K562 (cell line): Measurements from ENCODE around the gene ASPDH. TPM values are rescaled to one million over a fixed set of nuclear protein-coding genes. Genes with fewer than 3 reads are reported as not detected.
A peak's percentile ranks its signal among the peaks of the same experiment; 100 is the strongest.

Source experiments
- C11orf30 ChIP-seq: fragments of 450-650 bp; IDR thresholded peaks from 2 replicates; pipeline ENCODE4 v1.6.1; 2016; ENCODE audit warnings: low read depth, mild to moderate bottlenecking
- CBFA2T2 ChIP-seq: fragments of 450-650 bp; conservative IDR thresholded peaks from 2 replicates; pipeline ENCODE4 v1.6.1; 2017; ENCODE audit warnings: mild to moderate bottlenecking
- CBX5 ChIP-seq: IDR thresholded peaks from 2 replicates; pipeline ENCODE4 v1.6.1; 2014; ENCODE audit warnings: low read depth, borderline replicate concordance
- DDX20 ChIP-seq: fragments of 450-650 bp; IDR thresholded peaks from 2 replicates; pipeline ENCODE4 v1.6.1; 2016; ENCODE audit warnings: missing genetic modification characterization, low read depth, mild to moderate bottlenecking, missing compliant biosample characterization, moderate library complexity
- DPF2 ChIP-seq: fragments of 450-650 bp; IDR thresholded peaks from 2 replicates; pipeline ENCODE4 v1.6.1; 2016
- ELF1 ChIP-seq: fragments of 200-800 bp; sonication (Bioruptor generic); IDR thresholded peaks from 2 replicates; pipeline ENCODE4 v1.6.1; 2016; ENCODE audit warnings: missing genetic modification characterization, missing compliant biosample characterization
- EP400 ChIP-seq: fragments of 450-650 bp; IDR thresholded peaks from 2 replicates; pipeline ENCODE4 v1.6.1; 2017; ENCODE audit warnings: antibody characterized with exemption, mild to moderate bottlenecking, moderate library complexity
- ESRRA ChIP-seq: fragments of 450-650 bp; IDR thresholded peaks from 2 replicates; pipeline ENCODE4 v1.6.1; 2014; ENCODE audit warnings: low read depth, mild to moderate bottlenecking, moderate library complexity, borderline replicate concordance
- FOXP1 ChIP-seq: sonication (generic); formaldehyde crosslinking; IDR thresholded peaks from 2 replicates; pipeline ENCODE4 v1.8.0; 2022; ENCODE audit warnings: mild to moderate bottlenecking, missing genetic modification reagents
- GABPA ChIP-seq: fragments of 200-800 bp; sonication (Bioruptor generic); conservative IDR thresholded peaks from 2 replicates; pipeline ENCODE4 v1.6.1; 2016; ENCODE audit warnings: low read depth, missing genetic modification characterization, missing compliant biosample characterization
- GABPB1 ChIP-seq: sonication (generic); formaldehyde crosslinking; IDR thresholded peaks from 2 replicates; pipeline ENCODE4 v1.8.0; 2022; ENCODE audit warnings: mild to moderate bottlenecking, missing genetic modification reagents
- KDM2B ChIP-seq: fragments of 250-450 bp; sonication (Bioruptor Pico); IDR thresholded peaks from 2 replicates; pipeline ENCODE4 v1.8.0; 2021; ENCODE audit warnings: mild to moderate bottlenecking, moderate library complexity
- KLF1 ChIP-seq: fragments of 450-650 bp; IDR thresholded peaks from 2 replicates; pipeline ENCODE4 v1.6.1; 2016; ENCODE audit warnings: missing genetic modification characterization, missing compliant biosample characterization
- LCOR ChIP-seq: sonication (generic); formaldehyde crosslinking; IDR thresholded peaks from 2 replicates; pipeline ENCODE4 v1.8.0; 2022; ENCODE audit warnings: mild to moderate bottlenecking, missing genetic modification reagents
- NBN ChIP-seq: fragments of 450-650 bp; IDR thresholded peaks from 2 replicates; pipeline ENCODE4 v1.6.1; 2016; ENCODE audit warnings: low read depth, mild to moderate bottlenecking
- NR2C2 ChIP-seq, 2 experiments: fragments of 200-800 bp in 1 of 2; sonication (Bioruptor generic) in 1 of 2; sonication (generic) in 1 of 2; formaldehyde crosslinking in 1 of 2; IDR thresholded peaks; 2 replicates each; pipeline versions ENCODE4 v1.6.1 to v1.8.0; 2016 to 2022; ENCODE audit warnings: mild to moderate bottlenecking in 1 of 2, missing compliant biosample characterization in 1 of 2, missing genetic modification characterization in 1 of 2, missing genetic modification reagents in 1 of 2
- RAD21 ChIP-seq, 2 experiments: fragments of 250-450 bp in 1 of 2; fragments of 450-650 bp in 1 of 2; sonication (Bioruptor Pico) in 1 of 2; formaldehyde crosslinking in 1 of 2; IDR thresholded peaks in 1 of 2; conservative IDR thresholded peaks in 1 of 2; 2 replicates each; pipeline versions ENCODE4 v1.4.0 to v1.8.0; 2020 to 2022; ENCODE audit warnings: mild to moderate bottlenecking in 2 of 2, moderate library complexity in 1 of 2
- RBFOX2 ChIP-seq: fragments of 200-400 bp; formaldehyde crosslinking; IDR thresholded peaks from 2 replicates; pipeline ENCODE4 v1.6.1; 2017; ENCODE audit warnings: low read depth, mild to moderate bottlenecking, low read length, moderate library complexity
- SIN3B ChIP-seq: fragments of 450-650 bp; IDR thresholded peaks from 2 replicates; pipeline ENCODE4 v1.6.1; 2017; ENCODE audit warnings: low read depth, mild to moderate bottlenecking, moderate library complexity
- TARDBP ChIP-seq: fragments of 450-650 bp; IDR thresholded peaks from 2 replicates; pipeline ENCODE4 v1.6.1; 2016
- TBP ChIP-seq: optimal IDR thresholded peaks from 2 replicates; pipeline ENCODE3; 2011; ENCODE audit warnings: low read depth, low read length, improper control_type of control experiment
- ZBTB5 ChIP-seq: fragments of 450-650 bp; IDR thresholded peaks from 2 replicates; pipeline ENCODE4 v1.6.1; 2017; ENCODE audit warnings: antibody characterized with exemption
- ZNF143 ChIP-seq: sonication (generic); formaldehyde crosslinking; IDR thresholded peaks from 2 replicates; pipeline ENCODE4 v1.9.0; 2022; ENCODE audit warnings: mild to moderate bottlenecking, missing genetic modification reagents
- ZNF316 ChIP-seq: fragments of 450-650 bp; IDR thresholded peaks from 2 replicates; pipeline ENCODE4 v1.6.1; 2016
- ZSCAN29 ChIP-seq: fragments of 450-650 bp; IDR thresholded peaks from 2 replicates; pipeline ENCODE4 v1.6.1; 2017
- polyA plus RNA-seq, 8 experiments: library from polyadenylated mRNA; depleted of rRNA in 4 of 8; stranded (reverse) in 5 of 8; unstranded in 3 of 8; fragments of >200 nt; fragmentation: Nextera tagmentation in 2 of 8; fragmentation: Illumina TruSeq in 1 of 8; extraction: Ambion mirVana in 2 of 8; extraction: Trizol in 1 of 8; gene quantifications; 2 replicates each; pipeline versions ENCODE4 v1.2.1 to v1.2.3, GENCODE V29; 2011 to 2014; ENCODE audit warnings: inconsistent platforms in 1 of 8, missing spikeins in 1 of 8
- total RNA-seq, 7 experiments: library from RNA; depleted of rRNA in 6 of 7; stranded (reverse); fragments of >200 nt in 6 of 7; fragmentation: Illumina TruSeq in 2 of 7; extraction: Trizol in 2 of 7; gene quantifications; 2 replicates each; pipeline versions ENCODE4 v1.2.1 to v1.2.3, GENCODE V29; 2011 to 2021; ENCODE audit warnings: low replicate concordance in 1 of 7

The ASPDH gene
- total and polyA plus RNA-seq, 9 of the 15 experiments (the other 6 are each of a cell fraction or from before 2014, with no cell fraction given), result not detected

- TF ChIP-seq EP400, result peak; percentile 58
- no peak for TF ChIP-seq CBX5
- TF ChIP-seq KDM2B (CRISPR knock-in tag), result 0 out of 2 replicates have a peak, but pooled peaks have one; percentile 18
- 0 out of 2 replicates have a peak, but pooled peaks have one; percentile 9 for TF ChIP-seq DPF2
- no peak for TF ChIP-seq ELF1 (tag)
- peak; percentile 59 for TF ChIP-seq C11orf30
- TF ChIP-seq NR2C2 (CRISPR knock-in tag; IDR thresholded peaks at IDR 0.05), result no peak
- 0 out of 2 replicates have a peak, but pooled peaks have one; percentile 15 for TF ChIP-seq NR2C2 (tag; IDR thresholded peaks at IDR 0.05)
- TF ChIP-seq RBFOX2, result peak; percentile 97
- 0 out of 2 replicates have a peak, but pooled peaks have one; percentile 16 for TF ChIP-seq CBFA2T2
- TF ChIP-seq KLF1 (tag), result 0 out of 2 replicates have a peak, but pooled peaks have one; percentile 12
- TF ChIP-seq TBP, result peak; percentile 54
- peak; percentile 77; the same call in 1 of the 2 replicates for TF ChIP-seq GABPB1 (CRISPR knock-in tag)
- peak; percentile 100 for TF ChIP-seq NBN
- TF ChIP-seq SIN3B, result peak; percentile 35; the same call in 1 of the 2 replicates
- TF ChIP-seq FOXP1 (CRISPR knock-in tag), result 0 out of 2 replicates have a peak, but pooled peaks have one; percentile 37
- peak; percentile 76 for TF ChIP-seq ZNF143
- TF ChIP-seq ZSCAN29, result no peak
- TF ChIP-seq ZBTB5, result no peak
- no peak for TF ChIP-seq RAD21 (CRISPR knock-in tag; conservative IDR thresholded peaks at IDR 0.05 in 1 of 2, IDR thresholded peaks at IDR 0.05 in 1 of 2)
- peak; percentile 80 for TF ChIP-seq LCOR (CRISPR knock-in tag)
- TF ChIP-seq ESRRA, result peak; percentile 85; the same call in 1 of the 2 replicates
- peak; percentile 100 for TF ChIP-seq TARDBP
- TF ChIP-seq DDX20, result no peak
- TF ChIP-seq ZNF316, result peak; percentile 54; the same call in 1 of the 2 replicates
- peak; percentile 42; the same call in 1 of the 2 replicates for TF ChIP-seq GABPA
These were observed 37.3 kb downstream of the ASPDH start, which contains the start of the genes EMC10 and GARIN5A (continued) for GRCh38 chr19:50476224-50476906.
